GM18517 (cell line): ENCODE measurements around the gene CCNE1.

Experiments
- ATAC-seq: cut with Tn5 transposase; IDR thresholded peaks from one replicate; pipeline ENCODE4 v1.9.1; 2021; ENCODE audit warnings: mild to moderate bottlenecking, moderate library complexity; ENCODE audit not compliant: unreplicated experiment

Gene CCNE1

DNA sequence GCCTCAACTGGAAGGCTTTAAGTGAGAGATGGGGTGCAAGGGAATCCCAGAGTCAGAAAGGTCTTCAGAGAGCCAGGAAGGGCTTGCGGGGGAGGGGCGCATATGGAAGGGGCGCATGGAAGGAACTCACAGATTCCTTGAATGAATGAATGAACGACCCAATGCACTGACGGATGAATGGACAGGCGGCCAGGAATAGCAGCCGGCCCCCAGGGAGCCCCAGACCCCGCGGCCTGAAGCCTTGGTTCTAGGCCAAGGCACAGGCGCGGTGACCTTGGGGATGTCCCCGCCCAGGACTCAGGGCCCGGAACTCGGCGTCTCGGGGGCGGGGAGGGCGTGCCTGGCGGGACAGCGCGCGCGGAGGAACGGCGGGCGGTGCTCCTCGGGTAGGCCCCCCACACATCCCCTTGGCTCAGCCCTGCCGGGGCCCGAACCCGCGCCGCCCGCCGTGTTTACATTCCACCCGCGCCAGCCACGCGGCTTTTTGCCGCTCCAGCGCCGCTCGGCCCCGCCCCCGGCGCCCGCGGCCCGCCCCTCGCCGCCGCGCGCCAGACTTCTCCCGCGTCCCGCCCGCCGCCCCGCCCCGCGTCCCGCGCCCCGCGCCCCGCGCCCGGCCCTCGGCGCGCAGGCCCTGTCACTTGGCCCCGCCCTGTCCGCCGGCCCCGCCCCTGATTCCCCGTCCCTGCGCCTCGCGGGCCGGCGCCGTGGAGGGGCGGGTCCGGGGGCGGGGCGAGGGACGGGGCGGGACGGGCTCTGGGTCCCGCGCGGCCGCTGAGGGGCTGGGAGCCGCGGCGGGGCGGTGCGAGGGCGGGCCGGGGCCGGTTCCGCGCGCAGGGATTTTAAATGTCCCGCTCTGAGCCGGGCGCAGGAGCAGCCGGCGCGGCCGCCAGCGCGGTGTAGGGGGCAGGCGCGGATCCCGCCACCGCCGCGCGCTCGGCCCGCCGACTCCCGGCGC lies at the start of gene CCNE1:
TSS of gene CCNE1 (plus strand) at position 867 of the 955 bp plus-strand sequence. CDS start 565 bp downstream, outside the sequence.
- ATAC-seq, result peak; percentile 57

DNA sequence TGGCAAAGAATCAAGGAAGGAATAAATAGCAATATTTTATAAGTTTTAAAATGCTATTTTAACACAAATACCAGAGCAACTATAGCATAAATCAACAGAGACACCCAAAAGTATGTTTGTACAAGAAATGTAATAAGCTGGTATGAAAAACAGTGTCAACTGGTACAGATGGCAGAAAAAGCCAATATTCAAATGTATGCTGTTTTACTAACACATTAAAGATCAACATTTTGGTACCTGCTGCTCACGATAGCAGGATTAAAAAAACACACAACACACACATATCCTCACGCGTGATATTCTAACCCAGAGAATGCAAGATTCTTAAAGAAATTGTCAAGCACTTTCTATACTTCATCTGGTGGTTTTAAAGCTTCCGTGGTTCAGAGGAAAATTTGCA lies 48.6 kb upstream of the CCNE1 start:
- ATAC-seq, result no peak

DNA sequence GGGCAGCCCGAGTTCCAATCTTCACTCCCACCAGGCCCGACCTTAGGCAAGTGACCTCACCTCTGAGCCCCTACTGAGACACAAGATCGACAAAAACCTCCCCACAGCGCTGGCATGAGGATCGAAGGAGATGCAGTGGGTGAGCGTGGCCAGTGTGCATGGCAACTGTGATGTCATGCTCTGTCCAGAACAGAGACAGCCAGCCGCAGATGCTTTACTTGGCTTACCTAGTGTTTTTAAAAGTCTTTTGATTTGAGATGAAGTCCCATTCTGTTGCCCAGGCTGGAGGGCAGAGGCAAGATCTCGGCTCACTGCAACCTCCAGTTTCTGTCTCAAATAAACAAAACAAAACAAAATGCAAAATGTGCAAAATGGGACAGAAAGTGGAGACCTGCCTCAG lies 47.4 kb upstream of the CCNE1 start:
- ATAC-seq, result no peak

DNA sequence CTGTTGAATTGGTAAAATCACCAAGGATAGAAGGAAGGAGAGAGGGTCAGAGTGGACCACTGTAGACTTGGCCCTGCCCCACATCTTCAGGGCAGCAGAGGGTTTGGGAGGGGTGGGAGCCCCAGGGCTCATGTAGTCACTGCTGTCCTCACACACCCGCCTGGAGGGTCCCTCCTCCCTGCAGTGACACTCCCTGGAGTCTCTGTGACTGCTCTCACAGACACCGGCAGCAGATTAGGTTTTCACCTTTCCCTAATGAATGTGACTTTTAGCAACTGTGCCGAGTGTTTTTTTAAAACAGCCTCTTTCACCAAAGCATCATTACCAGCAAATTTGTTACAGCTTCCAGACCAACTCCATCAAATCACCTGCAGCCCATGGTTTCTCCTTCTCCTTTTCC lies 45.7 kb upstream of the CCNE1 start:
- ATAC-seq, result no peak

GRCh38 chr19:29767039-29767735 lies 44.6 kb upstream of the CCNE1 start:
- ATAC-seq, result no peak

DNA sequence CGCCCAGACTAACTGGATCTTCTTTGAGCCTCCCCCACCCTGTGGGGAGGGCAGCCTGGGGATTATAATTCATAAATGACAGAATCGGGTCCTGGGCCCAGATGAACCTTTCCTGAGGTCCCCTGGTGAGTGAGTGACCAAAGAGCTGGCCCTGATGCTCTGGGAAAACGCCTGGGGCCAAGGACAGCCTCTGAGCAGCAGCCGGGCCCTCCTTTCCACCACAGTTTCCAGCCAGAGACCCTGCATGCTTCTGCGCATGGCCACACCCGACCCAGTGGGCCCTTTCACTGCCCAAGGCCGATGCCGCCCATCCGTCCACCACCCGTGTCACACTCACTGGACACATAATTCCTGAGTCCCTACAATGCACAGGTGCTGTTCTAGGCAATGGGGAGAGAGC lies 43.6 kb upstream of the CCNE1 start:
- no peak for ATAC-seq

DNA sequence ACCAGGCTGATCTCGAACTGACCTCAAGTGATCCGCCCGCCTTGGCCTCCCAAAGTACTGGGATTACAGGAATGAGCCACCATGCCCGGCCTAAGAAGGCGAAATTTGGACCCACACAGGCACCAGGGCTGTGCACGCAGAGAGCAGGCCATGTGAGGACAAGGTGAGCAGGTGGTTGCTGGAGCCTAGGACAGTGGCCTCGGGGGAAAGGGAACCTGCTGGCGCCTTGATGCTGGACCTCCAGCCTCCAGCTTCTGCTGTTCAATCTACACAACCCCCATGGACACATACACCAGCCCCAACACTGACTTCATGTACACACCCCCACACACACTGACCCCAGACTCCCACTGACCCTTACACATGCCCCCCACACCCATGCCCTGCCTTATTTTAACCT lies 41.8 kb upstream of the CCNE1 start:
- no peak for ATAC-seq

DNA sequence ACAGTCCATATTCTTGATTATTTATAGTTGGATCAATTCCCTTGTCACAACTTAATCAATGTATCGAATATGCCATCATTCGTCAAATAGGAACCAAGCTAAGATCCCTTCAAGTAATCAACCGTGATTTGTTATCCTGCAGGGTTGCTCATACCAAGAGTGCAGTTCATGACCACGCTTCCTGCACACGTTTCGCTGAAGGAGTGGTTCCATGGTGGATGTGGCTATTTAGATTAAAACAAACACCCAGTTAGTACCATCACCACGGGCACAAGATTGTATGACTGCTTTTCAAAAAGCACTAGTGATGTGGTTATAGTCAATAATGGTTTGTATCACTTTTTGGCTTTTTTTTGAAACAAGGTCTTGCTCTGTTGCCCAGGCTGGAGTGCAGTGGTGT lies 41.1 kb upstream of the CCNE1 start:
- ATAC-seq, result no peak

- no peak for ATAC-seq
These were observed 39.9 kb upstream of the CCNE1 start for GRCh38 chr19:29771708-29772414.

- no peak for ATAC-seq
These were observed 39.1 kb upstream of the CCNE1 start for GRCh38 chr19:29772696-29773095.

DNA sequence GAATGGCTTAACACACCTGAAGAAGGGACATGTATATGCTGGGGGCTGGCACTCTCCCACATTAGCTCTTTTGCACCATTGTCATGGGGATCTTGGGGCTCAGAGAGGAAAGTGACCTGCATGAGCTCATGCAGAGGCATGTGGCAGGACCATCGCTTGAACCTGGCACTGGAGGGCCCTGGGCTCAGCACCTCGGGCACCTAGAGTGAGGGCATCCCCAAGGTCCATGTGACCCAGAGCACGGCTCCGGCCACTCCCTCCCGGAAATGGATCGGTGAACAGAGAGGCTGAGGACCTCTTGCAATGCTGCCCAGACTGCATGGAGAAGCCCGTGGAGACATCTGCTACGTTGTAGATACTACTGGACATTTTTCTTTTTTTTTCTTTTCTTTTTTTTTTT lies 38.6 kb upstream of the CCNE1 start:
- ATAC-seq, result no peak

DNA sequence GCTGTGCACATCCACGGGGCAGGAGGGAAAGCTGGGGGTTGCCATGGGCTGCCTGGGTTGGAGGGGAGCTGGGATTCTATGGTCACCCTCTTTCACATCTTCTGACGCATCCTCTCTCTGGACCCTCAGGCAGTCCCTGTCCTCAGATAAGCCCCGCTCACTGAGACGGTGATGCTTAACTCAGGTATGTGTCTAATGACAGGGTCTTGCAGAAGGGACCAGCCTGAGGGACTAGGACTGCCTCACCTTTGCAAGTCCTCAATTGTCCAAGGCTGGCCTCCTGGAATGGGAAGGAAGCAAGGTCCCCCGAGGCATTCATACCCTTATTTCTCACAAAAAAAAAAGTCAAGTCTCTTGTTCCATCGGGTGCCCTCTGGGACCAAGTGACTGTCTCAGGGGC lies 37.7 kb upstream of the CCNE1 start:
- no peak for ATAC-seq

DNA sequence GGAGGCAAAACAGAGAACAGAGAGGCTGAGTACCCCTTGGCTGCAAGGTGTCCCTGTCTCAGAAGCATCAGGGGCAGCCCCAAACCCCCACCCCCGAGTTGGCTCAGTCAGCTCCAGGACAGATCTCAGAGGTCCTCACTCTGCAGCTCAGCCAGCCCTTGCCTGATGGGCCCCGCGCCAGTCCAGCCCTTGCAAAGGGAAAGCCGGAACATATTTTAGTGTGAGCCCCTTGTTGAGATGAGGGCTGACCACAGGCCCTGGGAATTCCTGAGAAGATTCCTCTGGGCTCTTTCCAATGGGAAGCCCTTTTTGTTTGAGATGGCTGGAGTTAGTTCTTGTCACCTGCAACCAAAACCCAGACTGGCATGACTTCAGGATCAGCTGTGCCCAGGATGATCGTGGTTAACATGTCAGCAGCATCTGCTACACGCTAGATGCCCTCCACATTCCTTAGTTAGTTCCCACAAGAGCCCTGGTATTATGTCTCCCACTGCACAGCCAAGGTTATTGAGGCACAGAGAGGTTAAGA lies 33.9 kb upstream of the CCNE1 start:
- ATAC-seq, result no peak

DNA sequence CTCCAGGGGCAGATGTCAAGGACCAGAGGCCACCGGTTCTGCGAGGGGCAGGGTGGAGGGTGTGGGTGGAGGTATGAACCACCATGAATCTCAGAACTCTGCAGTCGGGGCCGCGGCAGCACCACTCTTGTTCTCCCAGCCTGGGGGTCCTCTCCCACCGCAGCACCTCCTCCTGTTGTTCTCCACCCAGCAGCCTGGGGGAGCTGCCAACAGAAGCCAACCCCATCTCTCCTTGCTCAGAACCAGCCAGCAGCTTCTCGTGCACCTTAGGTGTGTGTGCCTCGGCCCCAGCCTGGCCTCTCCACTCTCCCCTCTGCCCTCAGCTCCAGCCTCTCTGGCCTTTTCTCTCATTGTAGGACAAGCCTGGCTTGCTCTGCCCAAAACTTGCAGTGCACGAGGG lies 31.9 kb upstream of the CCNE1 start:
- ATAC-seq, result no peak

DNA sequence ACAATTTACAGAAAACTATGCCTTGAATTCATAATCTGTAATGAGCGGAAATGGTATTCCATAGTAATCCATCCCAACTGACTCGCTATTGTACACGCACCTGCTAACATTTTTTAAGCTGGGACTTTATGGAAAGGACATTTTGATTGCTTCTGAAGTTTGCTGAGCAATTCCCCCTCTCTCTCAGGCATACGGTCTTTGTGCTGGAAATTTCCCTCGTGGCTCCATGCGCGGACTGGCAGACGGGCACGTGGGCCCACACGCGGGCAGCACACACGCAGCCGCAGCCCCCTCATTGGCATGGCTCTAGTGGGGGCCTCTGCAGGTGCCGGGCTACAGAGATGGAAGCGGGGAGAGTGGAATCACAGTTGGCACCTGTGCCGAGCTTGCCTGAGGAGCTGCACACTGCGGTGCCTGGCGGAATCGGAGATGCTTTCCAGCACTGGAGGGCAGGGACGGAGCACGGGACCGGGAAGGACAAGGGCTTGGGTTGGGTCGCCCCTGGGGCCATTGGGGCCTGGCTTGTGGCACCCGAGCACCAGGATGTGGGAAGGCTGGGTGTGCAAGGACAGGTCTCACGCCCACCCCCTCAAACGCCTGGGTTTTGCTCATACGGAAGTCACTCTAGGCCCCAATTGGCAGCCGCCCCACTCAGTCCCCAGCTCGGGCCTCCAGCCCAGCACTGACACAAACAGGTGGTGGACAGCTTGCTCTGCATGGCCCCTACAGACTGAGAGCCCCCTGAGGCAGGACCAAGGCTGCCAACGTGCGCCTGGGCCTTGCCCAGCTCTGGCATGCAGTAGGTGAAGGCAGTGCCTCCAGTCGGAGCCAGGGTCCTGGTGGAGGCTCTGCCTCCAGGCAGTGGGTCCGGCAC lies 30.2 kb upstream of the CCNE1 start:
- ATAC-seq, result no peak

GRCh38 chr19:29782260-29782580 lies 29.6 kb upstream of the CCNE1 start:
- no peak for ATAC-seq

GRCh38 chr19:29783627-29784190 lies 28.1 kb upstream of the CCNE1 start:
- ATAC-seq, result no peak

DNA sequence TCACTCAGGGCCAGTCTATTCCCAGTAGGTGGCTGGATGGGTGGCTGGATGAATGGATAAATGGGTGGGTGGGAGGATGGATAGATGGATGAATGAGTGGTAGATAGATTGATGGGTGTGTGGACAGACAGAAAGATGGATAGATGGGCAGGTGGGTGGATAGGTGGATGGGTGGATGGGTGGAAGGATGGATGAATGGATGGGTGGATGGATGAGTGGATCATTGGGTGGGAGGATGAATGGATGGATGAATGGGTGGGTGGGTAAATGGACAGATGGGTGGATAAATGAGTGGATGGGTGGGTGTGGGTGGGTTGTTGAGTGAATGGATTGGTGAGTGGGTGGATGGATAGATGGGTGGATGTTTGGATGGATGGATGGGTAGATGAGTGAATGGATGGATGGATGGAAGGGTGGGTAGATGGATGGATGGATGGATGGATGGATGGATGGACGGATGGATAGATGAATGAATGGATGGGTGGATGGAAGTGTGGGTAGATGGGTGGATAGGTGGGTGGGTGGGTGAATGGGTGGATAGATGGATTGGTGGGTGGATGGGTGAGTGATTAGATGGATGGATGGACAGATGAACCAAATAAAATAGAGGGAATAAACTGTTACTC lies 27.1 kb upstream of the CCNE1 start:
- ATAC-seq, result no peak

DNA sequence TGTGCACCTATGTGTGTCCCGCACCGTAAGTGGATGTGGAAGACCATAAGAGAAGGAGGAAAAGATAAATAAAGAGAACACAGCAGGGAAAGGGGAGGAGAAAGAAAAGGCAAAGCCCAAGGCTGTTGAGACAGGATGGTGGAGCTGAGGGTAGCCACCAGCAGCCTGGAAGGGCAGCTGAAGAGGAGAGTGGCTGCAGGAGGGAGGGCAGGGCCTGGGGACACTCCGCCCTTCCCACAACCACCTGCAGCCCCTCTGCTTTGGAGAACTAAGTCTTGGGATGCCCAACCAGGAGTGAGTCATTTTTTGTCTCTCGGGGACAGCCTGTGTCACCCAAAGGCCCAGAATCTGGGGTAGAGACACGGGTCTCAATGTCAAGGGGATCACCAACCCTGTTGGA lies 26.4 kb upstream of the CCNE1 start:
- ATAC-seq, result no peak
